Left cardiac atrium (tissue), 4 donors: Measurements from ENCODE around the gene NCF2. TPM values are rescaled to one million over a fixed set of nuclear protein-coding genes. Genes with fewer than 3 reads are reported as not detected.
"Not testable (repeated sequence)": the region's sequence is repeated elsewhere in the genome, so short reads cannot be mapped to it uniquely, and the experiment has no call there.

ENCODE experiments used
- ATAC-seq, 2 donors: fragments of 200-7000 bp; cut with Tn5 transposase; one replicate each; pipeline ENCODE4 v1.9.1; 2020; ENCODE audit warnings: mild to moderate bottlenecking in 2 of 2, moderate library complexity in 2 of 2
- DNase-seq: peaks from one replicate; pipeline ENCODE4 v3.0.0-alpha.2; 2020
- intact Hi-C, 2 donors: fragments of 100-400 bp; cut with DNase I; formaldehyde crosslinking; loops; one replicate each; pipeline versions ENCODE4 v1.14.1 to v1.15.1; 2022 to 2023
- long read RNA-seq: library from polyadenylated mRNA; unstranded; transcript quantifications from one replicate; pipeline ENCODE4 v2.0.0, GENCODE V29; 2021
- total RNA-seq, 2 donors: library from RNA; stranded (reverse); fragmentation: NEBNext Ultra II Directional; extraction: Animal tissue kit (Norgen Biotek cat#: 25700); gene quantifications; one replicate each; pipeline ENCODE4 v1.2.1, GENCODE V29; 2021
- donor health status: DM: no; HTN: yes; CAD: no.
- donor health status: DM: no; HTN: yes; CAD: no; lungs with severe emphysema.
- donor health status: DM: yes; HTN: yes; CAD: no.
- donor health status: Dilated cardiomyopathy.

Gene NCF2, protein sequence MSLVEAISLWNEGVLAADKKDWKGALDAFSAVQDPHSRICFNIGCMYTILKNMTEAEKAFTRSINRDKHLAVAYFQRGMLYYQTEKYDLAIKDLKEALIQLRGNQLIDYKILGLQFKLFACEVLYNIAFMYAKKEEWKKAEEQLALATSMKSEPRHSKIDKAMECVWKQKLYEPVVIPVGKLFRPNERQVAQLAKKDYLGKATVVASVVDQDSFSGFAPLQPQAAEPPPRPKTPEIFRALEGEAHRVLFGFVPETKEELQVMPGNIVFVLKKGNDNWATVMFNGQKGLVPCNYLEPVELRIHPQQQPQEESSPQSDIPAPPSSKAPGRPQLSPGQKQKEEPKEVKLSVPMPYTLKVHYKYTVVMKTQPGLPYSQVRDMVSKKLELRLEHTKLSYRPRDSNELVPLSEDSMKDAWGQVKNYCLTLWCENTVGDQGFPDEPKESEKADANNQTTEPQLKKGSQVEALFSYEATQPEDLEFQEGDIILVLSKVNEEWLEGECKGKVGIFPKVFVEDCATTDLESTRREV
- total RNA-seq = 10 to 100 TPM in 1 of 2 donors, 1 to 10 TPM in 1; 9.7 to 16.0 TPM
- long read RNA-seq, partial matches to known transcripts = 2 of 5 reads
- long read RNA-seq, other reads (novel, unspliced or antisense) = 1 of 5 reads

- DNase-seq = no peak
- intact Hi-C loops = no loop called here
- ATAC-seq = peak; percentile 68 to 87
Observed at GRCh38 chr1:183590244-183591191, at the start of gene NCF2. Gene NCF2 (minus strand): TSS chr1:183590459. CDS start chr1:183590329, 130 bp downstream.

- intact Hi-C loops = no loop called here
- DNase-seq (no peak), ATAC-seq (no peak)
Observed at GRCh38 chr1:183638649-183639387, 48.6 kb upstream of the NCF2 start.

GRCh38 chr1:183636783-183637182 is 46.5 kb upstream of the NCF2 start:
- no peak for DNase-seq
- intact Hi-C loops = no loop called here
- no peak for ATAC-seq

GRCh38 chr1:183636334-183636682 is 46.0 kb upstream of the NCF2 start:
- intact Hi-C loops = no loop called here
- no peak for ATAC-seq
- DNase-seq = no peak

DNA sequence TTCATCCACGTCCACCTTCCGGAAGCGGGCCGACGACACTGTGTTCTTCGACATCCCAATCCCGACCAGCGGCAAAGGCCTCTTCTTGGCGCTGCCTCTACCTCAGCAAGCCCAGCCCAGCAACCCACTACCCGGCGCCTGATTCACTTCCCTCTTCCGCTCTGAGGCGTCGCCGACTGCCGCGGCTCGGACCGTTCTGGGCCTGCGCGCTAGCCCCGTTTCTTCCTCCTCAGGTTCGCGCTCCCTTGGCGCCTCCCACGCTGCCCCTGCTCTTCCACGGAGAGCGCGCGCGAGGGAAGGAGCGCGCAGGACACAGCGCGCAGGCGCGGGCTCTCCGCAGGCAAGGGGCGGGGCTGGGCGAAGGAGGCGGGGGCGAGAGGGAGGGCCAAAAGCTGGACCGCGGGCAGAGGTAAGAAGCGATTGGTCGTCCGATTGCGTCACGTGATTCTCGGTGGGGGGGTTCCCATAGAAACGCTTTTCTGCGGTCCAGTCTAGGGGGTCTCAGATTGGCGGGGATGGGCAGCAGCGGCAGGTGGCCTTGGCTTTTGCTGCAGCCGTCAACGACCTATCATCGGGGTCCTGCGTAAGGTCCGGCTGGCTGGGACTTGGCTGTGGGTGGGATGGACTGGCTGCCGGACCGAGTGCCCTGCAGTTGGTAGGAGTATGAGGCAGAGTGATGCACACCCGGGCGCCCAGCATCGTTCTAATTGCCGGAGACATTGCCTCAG is 45.5 kb upstream of the NCF2 start, which contains the start of gene ARPC5:
Gene ARPC5, minus strand, starts transcription at position 178 of the 728 bp plus-strand sequence. Its CDS starts 124 bp downstream, at position 54.
- intact Hi-C loops = no loop called here
- DNase-seq = peak; percentile 98
- peak; percentile 97 for ATAC-seq

- DNase-seq (no peak), ATAC-seq (peak; percentile 35 to 59)
- intact Hi-C loops = no loop called here
Observed at GRCh38 chr1:183635099-183635605, 44.9 kb upstream of the NCF2 start.

DNA sequence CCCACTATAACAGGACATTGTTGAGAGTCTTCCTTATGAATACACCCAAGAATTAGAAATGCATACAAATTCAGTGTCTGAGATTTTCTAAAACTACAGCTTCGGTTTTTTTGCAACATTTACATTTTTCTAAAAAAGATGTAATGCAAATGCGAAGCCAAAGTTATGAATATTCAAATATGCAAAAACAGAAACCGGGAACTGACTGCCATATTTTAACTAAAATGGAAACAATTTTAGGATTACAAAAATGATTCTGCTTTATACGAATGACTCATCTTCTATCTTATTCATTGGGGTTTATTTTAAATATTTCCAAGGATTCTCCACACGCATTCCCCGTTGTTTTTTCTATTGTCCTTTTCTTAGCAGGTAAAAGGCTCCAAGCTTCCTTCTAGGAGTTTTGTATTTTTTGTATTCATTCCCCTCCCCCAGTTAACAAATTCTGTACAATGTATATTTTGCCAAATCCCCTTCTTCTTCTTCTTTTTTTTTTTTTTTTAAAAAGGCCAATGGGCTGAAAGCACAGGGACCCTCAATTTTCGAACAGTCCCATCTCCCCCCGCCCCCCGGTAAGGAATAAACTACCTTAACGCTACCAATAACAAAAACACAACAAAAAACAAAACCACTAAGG is 44.3 kb upstream of the NCF2 start:
- no peak for DNase-seq
- ATAC-seq = no peak
- intact Hi-C loops = no loop called here

DNA sequence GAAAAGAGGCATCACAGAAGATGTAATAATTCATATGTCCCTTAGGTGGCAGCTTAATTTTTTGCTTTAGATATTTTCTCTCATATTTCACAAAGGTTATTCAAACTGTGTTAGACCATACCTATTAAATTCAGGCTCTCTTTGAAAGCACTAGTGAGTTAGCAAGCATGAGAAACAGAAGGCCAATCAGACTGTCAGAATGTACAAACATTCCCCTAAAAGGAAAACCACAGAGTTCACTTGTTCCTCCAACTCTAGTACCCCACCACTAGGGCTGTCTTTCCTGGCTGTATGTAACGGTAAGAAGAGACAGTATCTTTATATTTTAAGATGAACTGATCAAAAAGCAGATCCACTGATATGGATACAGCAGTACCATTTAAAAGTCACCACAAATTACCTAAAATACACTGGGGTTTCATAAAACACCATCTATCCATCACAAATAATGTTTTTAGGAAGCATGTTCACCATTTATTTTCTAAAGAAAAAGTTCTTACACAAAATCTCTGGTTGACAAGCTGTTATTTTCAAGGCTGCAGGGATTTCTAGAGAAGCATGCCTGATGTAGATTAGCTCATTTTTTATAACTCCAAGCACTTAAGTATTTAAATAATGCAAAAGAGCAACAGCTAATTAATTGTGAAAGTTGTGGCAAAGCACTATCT is 43.6 kb upstream of the NCF2 start:
- DNase-seq (no peak), ATAC-seq (peak in 1 of 2 donors; percentile 4)
- intact Hi-C loops = no loop called here

DNA sequence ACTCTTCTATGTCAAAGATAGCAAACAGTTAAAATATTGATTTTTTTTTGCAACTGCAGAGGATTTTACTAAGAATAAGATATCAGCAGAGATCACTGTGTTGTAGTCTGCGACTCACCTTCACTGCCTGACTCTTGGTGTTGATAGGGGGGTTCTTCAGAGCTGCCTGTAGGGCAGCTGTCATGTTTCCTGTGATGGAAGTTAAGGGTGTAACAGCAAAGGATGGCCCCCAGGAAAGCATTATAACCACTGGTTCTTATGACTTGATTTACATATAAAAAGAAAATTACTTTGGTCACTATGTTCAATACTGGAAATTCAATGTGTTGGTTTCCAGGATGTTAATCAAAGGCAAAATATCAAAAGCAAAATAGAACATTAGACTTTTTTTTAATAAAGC is 42.7 kb upstream of the NCF2 start:
- intact Hi-C loops = no loop called here
- DNase-seq (no peak), ATAC-seq (no peak)

- ATAC-seq = no peak
- intact Hi-C loops = no loop called here
- DNase-seq = no peak
Observed at GRCh38 chr1:183632114-183632513, 41.9 kb upstream of the NCF2 start.

DNA sequence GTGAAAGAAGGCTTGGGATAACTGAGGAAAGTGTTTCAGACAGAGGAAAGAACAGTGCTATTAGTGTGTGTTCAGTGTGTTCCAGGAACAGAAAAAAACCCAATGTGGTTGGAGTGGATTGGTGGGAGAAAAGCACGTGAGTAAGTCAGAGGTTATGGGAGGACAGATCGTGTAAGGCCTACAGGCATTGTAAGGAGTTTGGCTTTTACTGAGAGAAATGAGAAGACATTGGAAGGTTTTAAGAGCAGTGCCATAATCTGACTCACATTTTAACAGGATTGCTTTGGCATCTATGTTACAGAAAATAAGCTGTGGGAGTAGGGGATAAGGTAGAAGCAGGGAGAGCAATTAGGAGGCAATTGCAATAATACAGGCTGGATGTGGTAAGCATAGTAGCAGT is 40.5 kb upstream of the NCF2 start:
- no peak for DNase-seq
- intact Hi-C loops = no loop called here
- no peak for ATAC-seq

GRCh38 chr1:183628537-183628936 is 38.3 kb upstream of the NCF2 start:
- intact Hi-C loops = loop anchor here in 1 of 2 donors (10.0 kb wide), 2 partner anchors 84 to 154 kb away; partner anchors contain the start of gene SMG7
- no peak for ATAC-seq
- DNase-seq = no peak

DNA sequence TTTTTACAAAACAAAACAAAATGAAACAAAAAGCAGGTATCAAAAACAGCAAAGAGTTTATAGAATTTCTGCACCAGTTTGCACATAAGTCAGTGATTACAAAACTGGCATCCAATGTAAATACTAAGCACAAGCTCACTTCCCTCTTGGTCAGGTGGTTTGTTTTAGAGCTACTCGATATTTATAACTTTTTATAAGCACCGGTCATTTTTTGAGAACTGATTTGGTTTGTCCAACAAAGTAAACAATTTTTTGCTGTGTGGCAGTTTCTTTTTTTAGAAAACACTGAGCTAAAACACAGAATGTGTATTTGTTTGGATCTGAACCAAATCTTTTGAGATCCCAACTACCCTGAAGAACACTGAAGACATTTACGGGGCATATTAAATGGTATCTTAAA is 36.0 kb upstream of the NCF2 start:
- intact Hi-C loops = loop anchor here in 1 of 2 donors (10.0 kb wide), 2 partner anchors 81 to 151 kb away; partner anchors contain the start of gene SMG7
- ATAC-seq, DNase-seq: not testable (repeated sequence)

DNA sequence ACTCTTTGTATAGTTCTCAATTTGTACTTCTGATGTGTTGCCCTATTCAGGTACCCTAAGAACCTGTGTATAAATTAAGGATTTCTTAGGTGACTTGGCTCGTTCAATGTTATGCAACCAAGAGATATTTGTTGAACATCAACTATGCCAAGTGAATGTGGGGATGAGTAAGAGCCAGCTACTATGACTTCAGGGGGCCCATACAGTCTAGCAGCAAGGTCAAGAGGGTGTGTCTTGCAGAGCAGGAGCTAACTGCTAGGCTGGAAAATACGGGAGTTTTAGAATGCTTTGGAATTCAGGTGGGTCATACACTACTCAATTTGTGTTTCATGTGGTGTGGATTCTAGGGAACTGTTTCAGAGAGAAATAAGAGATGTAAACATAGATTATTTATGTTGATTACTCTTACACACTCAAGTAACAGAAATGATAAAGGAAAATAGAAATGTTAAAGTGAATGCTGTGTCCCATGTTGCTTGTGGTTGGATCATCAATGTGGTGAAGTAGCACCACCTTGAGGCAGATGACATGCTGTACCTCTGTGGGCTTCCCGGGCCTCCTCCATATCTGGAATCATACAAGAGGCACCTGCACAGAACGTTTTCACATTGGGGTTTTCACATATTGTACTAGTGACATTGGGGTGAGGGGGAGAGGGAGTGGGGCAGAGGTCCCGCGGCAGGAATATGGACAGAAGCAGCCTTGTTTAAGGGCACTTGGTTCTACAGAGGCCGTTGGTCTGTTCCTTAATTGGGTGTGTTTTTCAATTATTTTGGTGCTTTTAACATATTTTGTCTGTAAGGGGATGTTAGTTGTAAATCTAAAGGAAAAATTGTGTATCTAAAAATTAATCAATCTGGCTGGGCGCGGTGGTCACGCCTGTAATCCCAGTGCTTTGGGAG is 32.9 kb upstream of the NCF2 start:
- intact Hi-C loops = loop anchor here in 1 of 2 donors (5.0 to 10.0 kb wide), 3 partner anchors 78 to 341 kb away; partner anchors contain the start of gene SMG7
- peak; percentile 88 to 93 for ATAC-seq
- DNase-seq = peak; percentile 29

DNA sequence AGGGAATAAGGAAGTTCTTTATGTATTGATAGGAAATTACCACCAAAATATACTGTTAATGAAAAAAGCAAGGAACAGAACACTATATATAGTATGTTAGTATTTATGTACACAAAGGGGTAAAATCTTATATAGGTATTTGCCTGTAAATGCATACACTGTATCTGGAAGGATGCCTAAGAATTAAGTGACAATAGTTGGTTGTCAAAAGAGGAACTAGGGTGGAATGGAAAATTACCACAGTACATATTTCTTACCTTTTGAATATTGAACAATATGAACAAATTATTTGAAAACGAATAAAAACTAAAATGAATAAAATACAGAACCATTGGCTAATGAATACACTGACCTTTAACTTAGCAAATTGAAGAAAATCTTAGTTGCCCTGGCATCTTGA is 31.8 kb upstream of the NCF2 start:
- DNase-seq = no peak
- ATAC-seq = no peak

DNA sequence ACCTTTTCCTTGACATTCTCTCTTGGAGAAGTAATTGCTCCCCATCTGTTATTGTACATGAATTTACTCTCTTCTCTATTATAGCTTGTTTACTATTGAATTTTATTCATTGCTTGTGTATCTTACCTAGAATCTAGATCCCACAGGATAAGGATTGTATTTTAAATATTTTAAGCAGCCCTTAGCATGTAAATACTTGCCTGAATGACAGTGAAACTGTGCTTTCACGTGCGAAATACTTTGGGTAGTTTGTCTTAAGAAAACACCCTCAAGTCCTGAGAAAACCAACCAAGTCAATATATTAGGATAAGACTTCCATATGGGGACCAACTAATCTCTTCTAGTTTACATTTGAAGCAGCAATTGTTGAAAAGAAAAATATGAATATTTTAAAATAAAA is 30.1 kb upstream of the NCF2 start:
- intact Hi-C loops = loop anchor here in 1 of 2 donors (5.0 to 10.0 kb wide), 3 partner anchors 76 to 338 kb away; partner anchors contain the start of gene SMG7

More for the DNA sequence above, 31.8 kb upstream of the NCF2 start:
- intact Hi-C loops = loop anchor here in 1 of 2 donors (5.0 to 10.0 kb wide), 3 partner anchors 77 to 340 kb away; partner anchors contain the start of gene SMG7

More for the DNA sequence above, 30.1 kb upstream of the NCF2 start:
- no peak for ATAC-seq
- DNase-seq = no peak
